ENCODE measurements around the gene RIPK1. TPM values are rescaled to one million over a fixed set of nuclear protein-coding genes. Genes with fewer than 3 reads are reported as not detected.

The RIPK1 gene
- total and polyA plus RNA-seq, 9 of the 15 experiments (the other 6 are each of a cell fraction or from before 2014, with no cell fraction given) = 3.8 to 24.9 (median 17.7) TPM

GRCh38 chr6:3159805-3160781 is 91.8 kb downstream of the RIPK1 start (continued):
- TF ChIP-seq ZNF57 (CRISPR knock-in tag; IDR thresholded peaks at IDR 0.05) = no peak
- no peak for TF ChIP-seq BRF2 (IDR thresholded peaks at IDR 0.05; ENCODE audit: borderline replicate concordance, insufficient read depth, insufficient read length)
- TF ChIP-seq NBN (IDR thresholded peaks at IDR 0.05; ENCODE audit: low read depth) = 0 out of 2 replicates have a peak, but pooled peaks have one; percentile 33
- TF ChIP-seq CEBPG (CRISPR knock-in tag; IDR thresholded peaks at IDR 0.05) = no peak
- TF ChIP-seq CEBPG (tag; conservative IDR thresholded peaks at IDR 0.05 in 1 of 2, IDR thresholded peaks at IDR 0.05 in 1 of 2) = no peak
- TF ChIP-seq NR2C2 (CRISPR knock-in tag; IDR thresholded peaks at IDR 0.05) = no peak
- no peak for TF ChIP-seq NR2C2 (tag; IDR thresholded peaks at IDR 0.05)
- TF ChIP-seq ZNF655 (CRISPR knock-in tag; IDR thresholded peaks at IDR 0.05) = no peak
- TF ChIP-seq SPI1 (IDR thresholded peaks at IDR 0.05; ENCODE audit: borderline replicate concordance, low read depth, low read length) = 0 out of 2 replicates have a peak, but pooled peaks have one; percentile 11
- TF ChIP-seq ZNF232 (CRISPR knock-in tag; IDR thresholded peaks at IDR 0.05) = no peak
- TF ChIP-seq ZC3H4 (CRISPR knock-in tag; IDR thresholded peaks at IDR 0.05; ENCODE audit: borderline replicate concordance) = no peak
- no peak for TF ChIP-seq ZBTB9 (CRISPR knock-in tag; IDR thresholded peaks at IDR 0.05)
- TF ChIP-seq ZNF318 (IDR thresholded peaks at IDR 0.05; ENCODE audit: borderline replicate concordance in 1 of 2, low read depth in 1 of 2) = 0 out of 4 replicates have a peak, but pooled peaks of 1 of the 2 experiments have one; percentile 38
